ENCODE data around the gene CYBC1. TPM values are rescaled to one million over a fixed set of nuclear protein-coding genes. Genes with fewer than 3 reads are reported as not detected.

The CYBC1 gene
- total RNA-seq, 1 experiment from 2014 or later = 26.3 TPM

- no peak for DNase-seq (ENCODE audit: low read depth)
Measured at GRCh38 chr17:82411396-82412053, 39.0 kb downstream of the CYBC1 start.

- DNase-seq (ENCODE audit: low read depth) = no peak
Measured at GRCh38 chr17:82410014-82410716, 40.4 kb downstream of the CYBC1 start.

GRCh38 chr17:82408938-82409318, 41.6 kb downstream of the CYBC1 start:
- DNase-seq (ENCODE audit: low read depth) = no peak

GRCh38 chr17:82408288-82408937, 42.1 kb downstream of the CYBC1 start:
- no peak for DNase-seq (ENCODE audit: low read depth)

- DNase-seq (ENCODE audit: low read depth) = peak; percentile 89
Measured at GRCh38 chr17:82407255-82407654, 43.3 kb downstream of the CYBC1 start.

- no peak for DNase-seq (ENCODE audit: low read depth)
Measured at GRCh38 chr17:82406131-82406671, 44.4 kb downstream of the CYBC1 start.

GRCh38 chr17:82405051-82405450, 45.5 kb downstream of the CYBC1 start:
- DNase-seq (ENCODE audit: low read depth) = no peak

GRCh38 chr17:82403662-82404660, 46.6 kb downstream of the CYBC1 start:
- DNase-seq (ENCODE audit: low read depth) = no peak

- DNase-seq (ENCODE audit: low read depth) = no peak
Measured at GRCh38 chr17:82402865-82403264, 47.7 kb downstream of the CYBC1 start.

GRCh38 chr17:82400830-82401229, 49.7 kb downstream of the CYBC1 start:
- no peak for DNase-seq (ENCODE audit: low read depth)

GRCh38 chr17:82400206-82400605, 50.3 kb downstream of the CYBC1 start:
- DNase-seq (ENCODE audit: low read depth) = no peak

- DNase-seq (ENCODE audit: low read depth) = no peak
Measured at GRCh38 chr17:82399601-82400101, 50.9 kb downstream of the CYBC1 start.

- DNase-seq (ENCODE audit: low read depth) = peak; percentile 47
Measured at GRCh38 chr17:82399041-82399441, 51.5 kb downstream of the CYBC1 start.

GRCh38 chr17:82397449-82398335, 52.9 kb downstream of the CYBC1 start:
- no peak for DNase-seq (ENCODE audit: low read depth)

GRCh38 chr17:82396601-82397435, 53.7 kb downstream of the CYBC1 start:
- no peak for DNase-seq (ENCODE audit: low read depth)

- no peak for DNase-seq (ENCODE audit: low read depth)
Measured at GRCh38 chr17:82394278-82394677, 56.3 kb downstream of the CYBC1 start.

- no peak for DNase-seq (ENCODE audit: low read depth)
Measured at GRCh38 chr17:82392941-82393340, 57.6 kb downstream of the CYBC1 start.

Data from Daoy (cell line).